Measurements from ENCODE around the gene CMIP.

GRCh38 chr16:81457326-81458133, 12.9 kb downstream of the CMIP start:
- TF ChIP-seq POLR2A (IDR thresholded peaks at IDR 0.05), result no peak
- TF ChIP-seq CTCF (IDR thresholded peaks at IDR 0.05), result no peak

All from Peyer's patch (tissue), 4 donors.